OCI-LY1 (cell line): ENCODE data around the gene PRG2.

ENCODE experiments used
- EZH2 ChIP-seq: fragments of 200-600 bp; sonication (generic), shearing (Covaris generic); IDR thresholded peaks from 2 replicates; pipeline ENCODE4 v1.8.0; 2017; ENCODE audit warnings: borderline replicate concordance, mixed run types, mild to moderate bottlenecking, antibody characterized with exemption, low read length, moderate library complexity, mixed read lengths
- TF ChIP-seq, protein P1 (sequence below): fragments of 200-600 bp; sonication (generic), shearing (Covaris generic); IDR thresholded peaks from 2 replicates; pipeline ENCODE4 v1.5.1; 2017; ENCODE audit warnings: mild to moderate bottlenecking, antibody characterized with exemption, low read length, moderate library complexity, mixed read lengths

DNA sequence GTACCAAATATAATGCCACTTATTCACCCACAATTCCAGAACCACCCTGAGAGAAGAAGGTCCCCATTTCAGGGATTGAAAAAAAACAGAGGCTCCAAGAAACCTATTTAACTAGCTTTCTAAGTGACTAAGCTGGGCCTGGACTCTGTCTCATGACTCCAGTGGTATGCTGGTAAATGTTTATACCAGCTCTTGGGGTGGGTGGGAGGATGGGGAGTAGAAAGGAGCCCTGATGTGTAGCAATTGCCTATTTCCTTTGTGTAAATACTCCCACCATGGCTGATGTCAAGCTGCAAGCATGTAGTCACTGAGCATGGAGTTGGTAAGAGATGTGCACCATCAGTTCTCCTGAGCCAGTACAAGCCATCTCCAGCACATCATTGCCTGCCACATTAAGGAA, 12.3 kb downstream of the PRG2 start:
- TF ChIP-seq, protein P1, sequence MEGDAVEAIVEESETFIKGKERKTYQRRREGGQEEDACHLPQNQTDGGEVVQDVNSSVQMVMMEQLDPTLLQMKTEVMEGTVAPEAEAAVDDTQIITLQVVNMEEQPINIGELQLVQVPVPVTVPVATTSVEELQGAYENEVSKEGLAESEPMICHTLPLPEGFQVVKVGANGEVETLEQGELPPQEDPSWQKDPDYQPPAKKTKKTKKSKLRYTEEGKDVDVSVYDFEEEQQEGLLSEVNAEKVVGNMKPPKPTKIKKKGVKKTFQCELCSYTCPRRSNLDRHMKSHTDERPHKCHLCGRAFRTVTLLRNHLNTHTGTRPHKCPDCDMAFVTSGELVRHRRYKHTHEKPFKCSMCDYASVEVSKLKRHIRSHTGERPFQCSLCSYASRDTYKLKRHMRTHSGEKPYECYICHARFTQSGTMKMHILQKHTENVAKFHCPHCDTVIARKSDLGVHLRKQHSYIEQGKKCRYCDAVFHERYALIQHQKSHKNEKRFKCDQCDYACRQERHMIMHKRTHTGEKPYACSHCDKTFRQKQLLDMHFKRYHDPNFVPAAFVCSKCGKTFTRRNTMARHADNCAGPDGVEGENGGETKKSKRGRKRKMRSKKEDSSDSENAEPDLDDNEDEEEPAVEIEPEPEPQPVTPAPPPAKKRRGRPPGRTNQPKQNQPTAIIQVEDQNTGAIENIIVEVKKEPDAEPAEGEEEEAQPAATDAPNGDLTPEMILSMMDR, result no peak
- no peak for TF ChIP-seq EZH2
